Stimulated activated CD8-positive, alpha-beta memory T cell treated with anti-CD3 and anti-CD28 coated beads, Interleukin-2, amount 100 ng/mL, for 48 hours (primary cell): ENCODE data around the gene GAB2.
"Not testable (repeated sequence)": the region's sequence is repeated elsewhere in the genome, so short reads cannot be mapped to it uniquely, and the experiment has no call there.

Experiments
- DNase-seq, 2 donors: peaks; one replicate each; pipeline ENCODE4 v3.0.0-alpha.2; 2020; ENCODE audit warnings: low read depth in 2 of 2

Gene GAB2

GRCh38 chr11:78187366-78188285 is 230.0 kb downstream of the GAB2 start:
- peak; percentile 60 to 66 for DNase-seq

- DNase-seq, result no peak
Measured at GRCh38 chr11:78181185-78181584, 236.4 kb downstream of the GAB2 start.

- no peak for DNase-seq
Measured at GRCh38 chr11:78180751-78181150, 236.9 kb downstream of the GAB2 start.

- no peak for DNase-seq
Measured at GRCh38 chr11:78179459-78180071, 238.1 kb downstream of the GAB2 start.

- no peak for DNase-seq
Measured at GRCh38 chr11:78177216-78177615, 240.4 kb downstream of the GAB2 start.

GRCh38 chr11:78176605-78177141 is 240.9 kb downstream of the GAB2 start:
- no peak for DNase-seq

- DNase-seq, result not testable (repeated sequence)
Measured at GRCh38 chr11:78175862-78176261, 241.8 kb downstream of the GAB2 start.

- no peak for DNase-seq
Measured at GRCh38 chr11:78171951-78172350, 245.7 kb downstream of the GAB2 start.

GRCh38 chr11:78170874-78171549 is 246.6 kb downstream of the GAB2 start:
- no peak for DNase-seq

GRCh38 chr11:78170413-78170812 is 247.2 kb downstream of the GAB2 start:
- no peak for DNase-seq

- DNase-seq, result no peak
Measured at GRCh38 chr11:78168539-78169477, 248.8 kb downstream of the GAB2 start.

GRCh38 chr11:78166855-78167469 is 250.7 kb downstream of the GAB2 start:
- no peak for DNase-seq
